Measurements from ENCODE around the gene BOLA3.
"Not testable (repeated sequence)": the region's sequence is repeated elsewhere in the genome, so short reads cannot be mapped to it uniquely, and the experiment has no call there.

The BOLA3 gene

DNA sequence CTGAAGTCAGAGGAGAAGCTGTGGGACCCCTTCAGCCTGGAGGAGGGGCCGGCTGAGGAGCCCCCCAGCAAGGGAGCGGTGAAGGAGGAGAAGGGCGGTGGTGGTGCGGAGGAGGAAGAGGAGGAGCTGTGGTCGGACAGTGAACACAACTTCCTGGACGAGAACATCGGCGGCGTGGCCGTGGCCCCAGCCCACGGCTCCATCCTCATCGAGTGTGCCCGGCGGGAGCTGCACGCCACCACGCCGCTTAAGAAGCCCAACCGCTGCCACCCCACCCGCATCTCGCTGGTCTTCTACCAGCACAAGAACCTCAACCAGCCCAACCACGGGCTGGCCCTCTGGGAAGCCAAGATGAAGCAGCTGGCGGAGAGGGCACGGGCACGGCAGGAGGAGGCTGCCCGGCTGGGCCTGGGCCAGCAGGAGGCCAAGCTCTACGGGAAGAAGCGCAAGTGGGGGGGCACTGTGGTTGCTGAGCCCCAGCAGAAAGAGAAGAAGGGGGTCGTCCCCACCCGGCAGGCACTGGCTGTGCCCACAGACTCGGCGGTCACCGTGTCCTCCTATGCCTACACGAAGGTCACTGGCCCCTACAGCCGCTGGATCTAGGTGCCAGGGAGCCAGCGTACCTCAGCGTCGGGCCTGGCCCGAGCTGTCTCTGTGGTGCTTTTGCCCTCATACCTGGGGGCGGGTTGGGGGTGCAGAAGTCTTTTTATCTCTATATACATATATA is 46.0 kb downstream of the BOLA3 start:
- DNase-seq, result no peak

DNA sequence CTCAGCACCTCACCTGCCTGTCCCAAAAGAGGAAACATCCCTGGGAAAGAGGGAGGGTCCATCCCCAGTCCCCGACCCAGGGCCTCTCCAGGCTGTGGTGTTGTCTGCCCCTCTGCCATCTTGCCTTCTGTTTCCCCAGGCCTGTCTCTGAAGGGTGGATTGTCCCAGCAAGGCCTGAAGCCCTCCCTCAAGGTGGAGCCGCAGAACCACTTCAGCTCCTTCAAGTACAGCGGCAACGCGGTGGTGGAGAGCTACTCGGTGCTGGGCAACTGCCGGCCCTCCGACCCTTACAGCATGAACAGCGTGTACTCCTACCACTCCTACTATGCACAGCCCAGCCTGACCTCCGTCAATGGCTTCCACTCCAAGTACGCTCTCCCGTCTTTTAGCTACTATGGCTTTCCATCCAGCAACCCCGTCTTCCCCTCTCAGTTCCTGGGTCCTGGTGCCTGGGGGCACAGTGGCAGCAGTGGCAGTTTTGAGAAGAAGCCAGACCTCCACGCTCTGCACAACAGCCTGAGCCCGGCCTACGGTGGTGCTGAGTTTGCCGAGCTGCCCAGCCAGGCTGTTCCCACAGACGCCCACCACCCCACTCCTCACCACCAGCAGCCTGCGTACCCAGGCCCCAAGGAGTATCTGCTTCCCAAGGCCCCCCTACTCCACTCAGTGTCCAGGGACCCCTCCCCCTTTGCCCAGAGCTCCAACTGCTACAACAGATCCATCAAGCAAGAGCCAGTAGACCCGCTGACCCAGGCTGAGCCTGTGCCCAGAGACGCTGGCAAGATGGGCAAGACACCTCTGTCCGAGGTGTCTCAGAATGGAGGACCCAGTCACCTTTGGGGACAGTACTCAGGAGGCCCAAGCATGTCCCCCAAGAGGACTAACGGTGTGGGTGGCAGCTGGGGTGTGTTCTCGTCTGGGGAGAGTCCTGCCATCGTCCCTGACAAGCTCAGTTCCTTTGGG is 47.2 kb downstream of the BOLA3 start:
- no peak for DNase-seq

DNA sequence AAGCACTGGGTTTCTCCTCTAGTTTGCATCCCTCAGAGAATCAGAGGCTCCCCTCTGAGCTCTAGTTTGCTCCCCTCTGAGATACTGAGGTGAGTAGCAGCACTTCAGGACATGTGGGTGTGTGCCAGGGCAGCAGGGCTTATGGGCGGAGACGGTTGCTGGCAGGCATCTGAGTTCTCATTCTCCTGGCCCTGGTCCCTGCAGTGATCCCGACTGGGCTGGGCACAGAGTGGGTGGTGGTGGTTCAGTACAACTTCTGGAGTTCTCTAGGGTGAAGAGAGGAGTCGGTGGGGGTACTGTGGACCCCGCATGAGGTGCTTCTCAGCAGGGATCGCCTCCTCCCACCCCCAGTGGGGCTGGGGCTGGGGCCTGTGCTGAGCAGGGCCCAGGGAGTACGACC is 47.9 kb downstream of the BOLA3 start:
- DNase-seq, result no peak

DNA sequence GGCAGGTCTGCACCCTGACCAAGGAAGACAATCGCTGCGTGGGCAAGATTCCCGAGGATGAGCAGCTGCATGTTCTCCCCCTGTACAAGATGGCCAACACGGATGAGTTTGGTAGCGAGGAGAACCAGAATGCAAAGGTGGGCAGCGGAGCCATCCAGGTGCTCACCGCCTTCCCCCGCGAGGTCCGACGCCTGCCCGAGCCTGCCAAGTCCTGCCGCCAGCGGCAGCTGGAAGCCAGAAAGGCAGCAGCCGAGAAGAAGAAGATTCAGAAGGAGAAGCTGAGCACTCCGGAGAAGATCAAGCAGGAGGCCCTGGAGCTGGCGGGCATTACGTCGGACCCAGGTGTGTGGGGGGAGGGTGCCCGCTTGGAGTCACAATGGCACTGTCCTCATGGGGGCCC is 48.4 kb downstream of the BOLA3 start:
- DNase-seq, result no peak

DNA sequence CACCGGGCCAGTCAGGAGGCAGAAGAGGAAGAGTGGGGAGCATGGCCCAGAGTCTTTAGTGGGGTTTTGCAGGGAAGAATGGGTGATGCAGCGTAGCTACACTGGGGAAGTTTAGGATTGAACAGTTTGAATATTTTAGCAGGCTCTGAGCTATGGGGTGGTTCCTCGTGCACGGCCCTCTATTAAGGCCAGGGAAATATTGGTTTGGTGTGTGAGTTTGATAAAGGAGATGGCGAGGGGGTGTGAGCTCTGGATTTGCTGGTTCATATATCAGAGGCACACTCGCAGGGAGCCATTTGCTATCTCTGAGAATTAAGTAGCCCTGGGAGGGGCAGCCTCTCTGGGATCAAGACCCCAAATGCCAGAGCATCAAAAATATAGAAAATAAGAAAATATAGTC is 50.1 kb downstream of the BOLA3 start:
- DNase-seq, result no peak

DNA sequence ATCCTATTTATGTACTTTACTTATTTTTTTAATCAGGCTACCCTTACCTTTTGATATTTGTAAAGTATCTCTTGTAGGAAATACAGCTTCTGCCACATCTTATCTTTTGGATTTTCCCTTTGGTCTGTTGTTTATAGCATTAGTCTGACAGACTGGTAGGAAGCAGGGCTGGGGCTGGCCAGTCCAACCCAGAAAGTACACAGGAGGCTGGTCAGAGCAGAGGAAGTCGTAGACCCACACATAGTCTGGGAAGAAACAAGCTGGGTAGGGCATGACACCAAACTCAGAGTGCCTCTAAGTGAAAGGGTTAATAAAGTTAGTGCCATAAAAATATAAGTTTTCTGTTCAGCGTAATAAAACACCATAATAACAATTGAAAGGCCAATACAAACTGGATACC is 51.7 kb downstream of the BOLA3 start:
- no peak for DNase-seq

DNA sequence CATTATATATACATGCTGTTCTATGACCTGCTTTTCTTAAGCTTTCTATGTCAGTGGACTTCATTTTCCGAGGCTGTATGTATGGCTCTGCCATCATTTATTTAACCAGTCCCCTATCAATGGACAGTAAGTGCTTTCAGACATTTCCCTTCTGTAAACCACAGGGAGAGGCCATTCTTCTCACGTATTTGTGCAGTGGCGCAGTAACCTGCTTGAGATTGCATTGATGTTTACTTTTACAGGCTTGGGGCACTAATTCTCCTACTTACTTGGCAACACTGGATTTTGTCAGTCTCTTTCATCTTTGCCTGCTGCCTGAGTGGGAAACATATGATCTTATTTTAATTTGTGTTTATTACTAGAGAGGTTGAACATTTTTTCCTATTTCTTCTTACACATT is 52.1 kb downstream of the BOLA3 start:
- DNase-seq, result peak; percentile 7

DNA sequence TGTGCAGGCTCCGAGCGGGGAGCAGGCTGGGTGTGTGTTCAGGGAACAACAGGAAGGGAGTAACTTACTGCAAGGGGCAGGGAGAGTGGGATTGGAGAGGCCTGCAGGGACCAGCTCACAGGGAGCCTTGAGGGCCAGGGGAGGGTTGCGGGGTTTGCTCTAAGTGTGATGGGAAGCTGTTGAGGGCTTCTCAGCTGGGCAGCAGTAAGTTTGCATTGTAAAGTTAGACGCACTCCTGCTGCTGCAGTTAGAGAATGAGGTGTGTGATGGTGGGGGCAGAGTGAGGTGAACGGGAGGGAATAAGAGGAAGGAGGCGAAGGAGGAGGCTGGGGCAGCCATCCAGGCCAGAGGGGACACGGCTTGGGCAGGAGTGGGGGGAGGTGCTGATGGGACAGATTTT is 53.4 kb downstream of the BOLA3 start:
- DNase-seq, result no peak

DNA sequence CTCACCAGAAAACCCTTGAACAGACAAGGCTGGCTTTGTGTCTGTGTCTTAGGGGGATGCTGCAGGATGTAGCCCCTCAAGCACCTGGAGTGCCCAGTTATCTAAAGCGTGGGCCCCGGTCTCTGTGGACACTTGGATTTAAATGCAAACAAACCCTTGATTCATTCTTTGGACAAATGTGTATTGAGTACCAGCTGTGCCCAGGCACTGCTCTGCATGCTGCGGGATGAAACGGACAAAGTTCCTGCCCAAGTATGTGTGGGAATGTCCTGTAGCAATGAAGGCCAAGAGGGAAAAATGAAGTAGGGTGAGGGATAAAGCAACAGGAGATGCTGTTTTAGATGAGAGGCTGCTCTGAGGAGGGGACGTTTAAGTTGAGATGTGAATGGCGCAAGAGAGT is 53.9 kb downstream of the BOLA3 start:
- no peak for DNase-seq

DNA sequence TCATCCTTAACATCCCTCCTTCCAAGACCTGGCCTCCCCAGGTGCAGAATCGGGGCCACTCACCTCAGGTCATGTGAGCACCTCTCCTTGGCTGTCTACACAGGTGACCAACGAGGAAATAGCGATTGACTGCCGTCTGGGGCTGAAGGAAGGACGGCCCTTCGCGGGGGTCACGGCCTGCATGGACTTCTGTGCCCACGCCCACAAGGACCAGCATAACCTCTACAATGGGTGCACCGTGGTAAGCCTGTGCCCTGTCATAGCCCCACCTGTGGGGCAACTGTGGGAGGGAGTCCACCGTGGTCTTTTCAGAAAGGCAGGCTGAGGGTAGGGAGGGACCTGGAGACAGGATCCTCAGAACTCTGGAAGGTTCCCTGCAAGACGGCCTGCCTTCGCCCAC is 54.3 kb downstream of the BOLA3 start:
- DNase-seq, result no peak

DNA sequence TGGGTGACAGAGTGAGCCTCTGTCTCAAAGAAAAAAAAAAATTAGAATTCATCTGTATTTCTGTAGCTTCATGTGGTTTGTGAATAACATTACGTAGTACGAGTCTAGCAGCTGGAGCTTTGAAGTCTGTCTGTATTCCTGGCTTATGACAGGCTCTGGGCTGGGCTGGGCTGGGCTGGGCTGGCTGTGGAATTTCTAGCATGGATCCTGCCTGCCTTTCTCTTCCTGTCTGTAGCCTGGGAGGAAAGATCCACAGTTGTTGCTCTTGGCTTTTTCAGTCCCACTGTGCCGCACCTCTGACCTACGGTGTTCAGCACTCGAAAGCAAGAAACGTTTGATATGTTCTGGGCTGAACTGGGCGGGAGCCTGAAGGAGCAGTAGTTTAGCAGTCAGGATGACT is 55.4 kb downstream of the BOLA3 start:
- no peak for DNase-seq

DNA sequence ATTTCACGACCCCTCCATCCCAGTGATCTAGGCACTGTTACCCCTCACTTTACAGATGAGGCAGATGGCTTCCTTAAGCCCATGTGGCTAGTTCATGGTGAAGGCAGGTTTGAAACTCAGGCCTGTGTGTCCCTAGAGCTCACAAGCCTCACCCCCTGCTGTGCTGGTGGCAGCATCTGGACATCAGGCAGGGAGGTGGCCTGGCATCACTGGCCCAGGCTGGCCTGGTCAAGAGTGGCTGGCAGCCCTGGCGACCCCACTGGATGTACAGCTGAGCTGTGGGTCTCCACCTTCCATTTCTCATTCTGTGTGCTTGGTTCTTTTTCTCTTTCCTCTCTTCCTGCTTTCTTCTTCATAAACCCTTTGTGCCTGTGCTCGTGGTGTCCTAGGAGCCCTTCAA is 56.3 kb downstream of the BOLA3 start:
- DNase-seq, result no peak

DNA sequence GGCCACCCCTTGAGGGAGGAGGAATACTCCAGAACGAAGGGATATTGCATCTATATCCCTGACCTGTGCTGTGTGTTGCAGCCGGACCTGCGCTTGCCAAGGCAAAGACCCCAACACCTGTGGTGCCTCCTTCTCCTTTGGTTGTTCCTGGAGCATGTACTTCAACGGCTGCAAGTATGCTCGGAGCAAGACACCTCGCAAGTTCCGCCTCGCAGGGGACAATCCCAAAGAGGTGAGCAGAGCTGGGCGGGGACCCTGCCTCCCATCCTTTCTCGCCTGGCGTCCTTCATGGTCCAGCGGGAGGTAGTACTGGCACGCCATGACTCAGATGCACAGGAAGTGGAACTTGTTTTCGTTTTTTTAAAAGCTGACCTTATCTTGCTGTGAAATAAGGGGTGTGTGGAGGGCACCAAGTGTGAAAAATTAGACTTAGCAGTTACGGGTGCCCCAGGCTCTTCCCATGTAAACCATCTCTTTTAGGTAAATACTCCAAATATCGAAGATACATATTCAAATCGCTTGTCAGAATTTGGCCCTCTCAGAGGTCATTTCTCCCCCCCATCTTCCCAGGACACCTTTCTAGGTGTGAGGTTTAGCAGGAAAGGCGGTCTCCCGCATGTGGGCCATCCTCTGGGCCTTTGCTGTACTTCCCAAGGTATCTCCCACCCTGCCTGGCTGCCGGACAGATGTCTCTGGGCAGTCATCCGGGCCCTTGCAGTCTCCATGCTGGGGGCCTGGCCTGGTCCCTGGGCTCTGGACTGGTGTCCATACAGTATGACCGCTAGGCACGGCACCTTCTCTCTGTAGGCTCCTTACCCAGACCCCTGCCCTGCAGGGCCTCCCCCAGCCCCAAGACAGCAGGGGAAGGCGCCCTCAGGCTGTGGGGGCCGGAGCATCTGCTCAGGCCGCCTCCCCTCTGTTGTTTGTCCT is 57.6 kb downstream of the BOLA3 start:
- no peak for DNase-seq

DNA sequence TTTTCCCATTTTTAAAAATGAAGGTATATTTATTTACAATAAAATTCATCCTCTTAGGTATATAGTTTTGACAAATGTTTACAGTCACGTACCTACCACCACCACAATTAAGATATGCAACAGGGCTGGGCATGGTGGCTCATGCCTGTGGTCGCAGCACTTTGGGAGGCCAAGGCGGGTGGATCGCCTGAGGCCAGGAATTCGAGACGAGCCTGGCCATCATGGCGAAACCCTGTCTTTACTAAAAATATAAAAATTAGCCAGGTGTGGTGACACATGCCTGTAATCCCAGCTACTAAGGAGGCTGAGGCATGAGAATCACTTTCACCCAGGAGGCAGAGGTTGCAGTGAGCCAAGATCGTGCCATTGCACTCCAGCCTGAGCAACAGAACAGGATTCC is 59.0 kb downstream of the BOLA3 start:
- not testable (repeated sequence) for DNase-seq

DNA sequence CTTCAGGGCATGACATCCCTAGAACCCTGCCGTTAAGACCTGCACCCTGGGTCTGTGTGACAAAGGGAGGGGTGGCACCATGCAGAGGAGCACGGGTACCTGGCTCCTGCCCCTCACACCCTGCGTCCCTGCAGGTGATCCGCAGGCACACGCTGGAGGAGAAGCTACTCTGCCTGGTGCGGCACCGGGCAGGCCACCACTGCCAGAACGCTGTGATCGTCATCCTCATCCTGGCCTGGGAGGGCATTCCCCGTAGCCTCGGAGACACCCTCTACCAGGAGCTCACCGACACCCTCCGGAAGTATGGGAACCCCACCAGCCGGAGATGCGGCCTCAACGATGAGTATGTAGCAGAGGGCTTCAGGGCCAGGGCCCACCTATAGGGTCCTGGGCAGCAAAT is 60.0 kb downstream of the BOLA3 start:
- DNase-seq, result no peak

DNA sequence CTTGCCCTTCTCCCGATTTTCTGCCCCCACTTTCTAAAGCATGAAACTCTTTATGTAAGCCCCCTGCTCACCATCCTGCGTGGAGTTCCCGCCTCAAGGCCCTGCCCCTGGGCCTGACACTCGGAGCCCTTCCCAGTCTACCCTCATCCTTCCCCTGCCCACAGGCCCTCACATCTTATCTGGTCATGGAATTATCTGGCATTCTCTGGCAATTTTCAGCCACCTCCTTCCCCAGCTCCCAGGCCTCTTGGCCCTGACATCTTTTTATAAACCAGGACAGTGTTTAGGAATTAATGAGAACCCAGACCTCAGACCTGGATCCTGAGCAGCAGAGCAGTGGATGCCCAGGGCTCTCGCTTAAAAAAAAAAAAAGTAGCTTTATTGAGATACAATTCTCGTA is 61.7 kb downstream of the BOLA3 start:
- no peak for DNase-seq
